Body of pancreas (tissue), 4 donors: Measurements from ENCODE around the gene GP1BB. TPM values are rescaled to one million over a fixed set of nuclear protein-coding genes. Genes with fewer than 3 reads are reported as not detected.

Experiments used
- ATAC-seq: fragments of 150-250 bp; one replicate; pipeline ENCODE4 v1.9.1; 2016
- DNase-seq, 4 donors: peaks; one replicate each; pipeline ENCODE4 v3.0.0-alpha.2; 2019
- H3K27ac ChIP-seq, 4 donors: fragments of 200-600 bp; sonication (generic); 1 replicate in 3 of 4; 2 replicates in 1 of 4; pipeline versions ENCODE4 v1.5.1 to v1.6.1; 2016 to 2019; ENCODE audit warnings: mild to moderate bottlenecking in 1 of 4, mixed read lengths in 1 of 4, moderate library complexity in 1 of 4
- H3K27me3 ChIP-seq, 2 donors: fragments of 200-600 bp; sonication (generic); one replicate each; pipeline ENCODE4 v1.6.0; 2016; ENCODE audit warnings: mild to moderate bottlenecking in 1 of 2
- H3K36me3 ChIP-seq, 2 donors: fragments of 200-600 bp; sonication (generic); replicated peaks in 1 of 2; 2 replicates each; pipeline ENCODE4 v1.5.1; 2016; ENCODE audit warnings: low read depth in 2 of 2; ENCODE audit not compliant: insufficient read depth in 1 of 2
- H3K4me1 ChIP-seq: fragments of 200-600 bp; sonication (generic); one replicate; pipeline ENCODE4 v1.6.0; 2016
- H3K4me3 ChIP-seq, 2 donors: fragments of 200-600 bp; sonication (generic); 1 replicate in 1 of 2; 2 replicates in 1 of 2; pipeline ENCODE4 v1.5.1; 2016 to 2019
- H3K9me3 ChIP-seq, 3 donors: fragments of 200-600 bp; sonication (generic); 1 replicate in 2 of 3; 2 replicates in 1 of 3; pipeline ENCODE4 v1.5.1; 2016
- POLR2A ChIP-seq, 3 donors: fragments of 450-650 bp; IDR thresholded peaks; one replicate each; pipeline ENCODE4 v1.6.1; 2016; ENCODE audit warnings: antibody characterized with exemption in 3 of 3, mild to moderate bottlenecking in 2 of 3
- WGBS, 2 donors: methylation state at CpG; one replicate each; pipeline ENCODE4 v1.1.5; 2017; 5-methylcytosine and 5-hydroxymethylcytosine counted together
- intact Hi-C: fragments of 100-400 bp; cut with DNase I; formaldehyde crosslinking; loops from one replicate; pipeline ENCODE4 v1.15.1; 2023
- total RNA-seq, 2 donors: library from RNA; depleted of rRNA; stranded (reverse); fragments of >200 nt; gene quantifications; one replicate each; pipeline ENCODE4 v1.1.0, GENCODE V29; 2016
- TF ChIP-seq, protein P1 (sequence below), 7 experiments: fragments of 450-650 bp in 4 of 7; fragments of 200-600 bp in 3 of 7; sonication (generic) in 3 of 7; IDR thresholded peaks; one replicate each; pipeline ENCODE4 v1.5.1; 2016 to 2019; ENCODE audit warnings: antibody characterized with exemption in 7 of 7

Gene GP1BB
- total RNA-seq, 2 donors from 2014 or later, result 6.2 to 29.7 TPM

DNA sequence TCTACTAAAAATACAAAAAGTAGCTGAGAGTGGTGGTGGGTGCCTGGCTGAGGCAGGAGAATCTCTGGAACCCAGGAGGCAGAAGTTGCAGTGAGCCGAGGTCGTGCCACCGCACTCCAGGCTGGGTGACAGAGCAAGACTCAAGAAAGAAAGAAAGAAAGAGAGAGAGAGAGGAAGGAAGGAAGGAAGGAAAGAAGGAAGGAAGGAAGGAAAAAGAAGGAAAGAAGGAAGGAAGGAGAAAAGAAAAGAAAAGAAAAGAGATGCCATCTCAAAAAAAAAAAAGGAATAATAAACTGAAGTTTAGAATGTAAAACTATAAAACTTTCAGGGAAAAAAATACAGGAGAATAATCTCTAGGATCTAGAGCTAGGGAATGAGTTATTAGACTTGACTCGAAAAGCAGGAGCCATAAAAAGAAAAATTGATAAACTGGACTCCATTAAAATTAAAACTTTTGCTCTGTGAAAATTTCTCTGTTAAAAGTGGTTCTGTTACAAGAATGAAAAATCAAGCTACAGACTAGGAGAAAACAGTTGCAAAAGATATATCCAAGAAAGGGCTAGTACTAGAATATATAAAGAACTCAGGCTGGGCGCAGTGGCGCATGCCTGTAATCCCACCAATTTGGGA, 22.4 kb upstream of the GP1BB start:
- TF ChIP-seq POLR2A (IDR thresholded peaks at IDR 0.05), result no peak
- TF ChIP-seq, protein P1, sequence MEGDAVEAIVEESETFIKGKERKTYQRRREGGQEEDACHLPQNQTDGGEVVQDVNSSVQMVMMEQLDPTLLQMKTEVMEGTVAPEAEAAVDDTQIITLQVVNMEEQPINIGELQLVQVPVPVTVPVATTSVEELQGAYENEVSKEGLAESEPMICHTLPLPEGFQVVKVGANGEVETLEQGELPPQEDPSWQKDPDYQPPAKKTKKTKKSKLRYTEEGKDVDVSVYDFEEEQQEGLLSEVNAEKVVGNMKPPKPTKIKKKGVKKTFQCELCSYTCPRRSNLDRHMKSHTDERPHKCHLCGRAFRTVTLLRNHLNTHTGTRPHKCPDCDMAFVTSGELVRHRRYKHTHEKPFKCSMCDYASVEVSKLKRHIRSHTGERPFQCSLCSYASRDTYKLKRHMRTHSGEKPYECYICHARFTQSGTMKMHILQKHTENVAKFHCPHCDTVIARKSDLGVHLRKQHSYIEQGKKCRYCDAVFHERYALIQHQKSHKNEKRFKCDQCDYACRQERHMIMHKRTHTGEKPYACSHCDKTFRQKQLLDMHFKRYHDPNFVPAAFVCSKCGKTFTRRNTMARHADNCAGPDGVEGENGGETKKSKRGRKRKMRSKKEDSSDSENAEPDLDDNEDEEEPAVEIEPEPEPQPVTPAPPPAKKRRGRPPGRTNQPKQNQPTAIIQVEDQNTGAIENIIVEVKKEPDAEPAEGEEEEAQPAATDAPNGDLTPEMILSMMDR (IDR thresholded peaks at IDR 0.05), result no peak
- Histone ChIP-seq H3K36me3 (no peaks in the 10 kb centered on the region), H3K27me3 (no peaks in the 10 kb centered on the region), H3K9me3 (no peaks in the 10 kb centered on the region), H3K4me3 (no peak overlapping the region), H3K27ac (no peak overlapping the region), H3K4me1 (no peaks in the 10 kb centered on the region)
- WGBS, 2 donors, result 89 to 91% methylated on average over 6 of the region's 6 CpGs
- ATAC-seq (no peak), DNase-seq (no peak)
- intact Hi-C loops, result no loop called here

DNA sequence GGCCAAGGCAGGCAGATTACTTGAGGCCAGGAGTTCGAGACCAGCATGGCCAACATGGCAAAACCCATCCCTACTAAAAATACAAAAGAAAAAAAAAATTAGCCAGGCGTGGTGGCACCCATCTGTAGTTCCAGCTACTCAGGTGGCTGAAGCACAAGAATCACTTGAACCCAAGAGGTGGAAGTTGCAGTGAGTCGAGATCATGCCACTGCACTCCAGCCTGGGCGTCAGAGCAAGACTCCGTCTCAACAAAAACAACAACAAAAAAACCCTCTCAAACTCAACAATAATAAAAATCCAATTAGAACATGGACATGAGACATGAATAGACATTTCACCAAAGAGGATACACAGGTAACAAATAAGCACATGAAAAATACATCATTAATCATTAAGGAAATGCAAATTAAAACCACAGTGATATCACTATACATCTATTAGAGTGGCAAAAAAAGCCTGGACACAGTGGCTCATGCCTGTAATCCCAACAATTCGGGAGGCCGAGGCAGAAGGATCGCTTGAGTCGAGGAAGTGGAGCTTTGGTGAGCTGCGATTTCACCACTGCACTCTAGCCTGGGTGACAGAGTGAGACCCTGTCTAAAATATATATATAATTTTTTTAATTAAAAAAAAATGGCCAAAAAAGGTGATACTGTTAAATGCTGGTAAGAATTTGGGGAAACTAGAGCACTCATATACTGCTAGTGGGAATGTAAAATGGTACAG, 21.8 kb upstream of the GP1BB start:
- Histone ChIP-seq H3K27me3 (no peaks in the 10 kb centered on the region), H3K4me1 (no peaks in the 10 kb centered on the region), H3K36me3 (no peaks in the 10 kb centered on the region), H3K4me3 (no peak overlapping the region), H3K9me3 (no peaks in the 10 kb centered on the region), H3K27ac (no peak overlapping the region)
- intact Hi-C loops, result no loop called here
- ATAC-seq, result no peak
- no peak for DNase-seq
- TF ChIP-seq POLR2A (IDR thresholded peaks at IDR 0.05), result no peak
- TF ChIP-seq, protein P1 (IDR thresholded peaks at IDR 0.05), result no peak
- WGBS, 2 donors, result 71 to 81% methylated on average over 10 of the region's 10 CpGs

DNA sequence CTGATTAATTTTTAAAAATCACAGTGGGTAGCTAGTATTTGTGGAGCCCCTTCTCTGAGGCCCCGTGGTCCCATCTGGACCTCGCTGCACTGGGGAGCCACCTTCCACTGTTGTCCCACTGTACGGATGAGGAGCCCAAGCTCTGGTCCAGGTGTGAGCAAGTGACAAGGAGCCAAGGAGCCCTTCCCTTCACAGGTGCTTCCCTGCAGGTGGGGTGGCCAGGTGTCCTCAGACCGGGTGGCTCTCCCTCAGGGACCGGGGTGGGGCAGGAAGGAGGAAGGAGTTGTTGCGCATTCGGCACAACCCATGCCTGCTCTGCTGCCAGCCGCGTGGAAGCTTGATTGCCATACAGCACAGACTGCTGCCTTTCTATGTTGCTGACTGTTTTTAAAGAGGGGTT, 19.5 kb upstream of the GP1BB start:
- H3K27ac ChIP-seq, result no peak overlapping the region
- H3K9me3 ChIP-seq, result no peaks in the 10 kb centered on the region
- no peaks in the 10 kb centered on the region for H3K4me1 ChIP-seq
- H3K4me3 ChIP-seq, result no peak overlapping the region
- H3K36me3 ChIP-seq, result no peaks in the 10 kb centered on the region
- no peaks in the 10 kb centered on the region for H3K27me3 ChIP-seq
- WGBS, 2 donors, result 63 to 86% methylated on average over 9 of the region's 9 CpGs
- ATAC-seq (no peak), DNase-seq (no peak)
- intact Hi-C loops, result no loop called here
- TF ChIP-seq, protein P1 (IDR thresholded peaks at IDR 0.05), result no peak
- no peak for TF ChIP-seq POLR2A (IDR thresholded peaks at IDR 0.05)

DNA sequence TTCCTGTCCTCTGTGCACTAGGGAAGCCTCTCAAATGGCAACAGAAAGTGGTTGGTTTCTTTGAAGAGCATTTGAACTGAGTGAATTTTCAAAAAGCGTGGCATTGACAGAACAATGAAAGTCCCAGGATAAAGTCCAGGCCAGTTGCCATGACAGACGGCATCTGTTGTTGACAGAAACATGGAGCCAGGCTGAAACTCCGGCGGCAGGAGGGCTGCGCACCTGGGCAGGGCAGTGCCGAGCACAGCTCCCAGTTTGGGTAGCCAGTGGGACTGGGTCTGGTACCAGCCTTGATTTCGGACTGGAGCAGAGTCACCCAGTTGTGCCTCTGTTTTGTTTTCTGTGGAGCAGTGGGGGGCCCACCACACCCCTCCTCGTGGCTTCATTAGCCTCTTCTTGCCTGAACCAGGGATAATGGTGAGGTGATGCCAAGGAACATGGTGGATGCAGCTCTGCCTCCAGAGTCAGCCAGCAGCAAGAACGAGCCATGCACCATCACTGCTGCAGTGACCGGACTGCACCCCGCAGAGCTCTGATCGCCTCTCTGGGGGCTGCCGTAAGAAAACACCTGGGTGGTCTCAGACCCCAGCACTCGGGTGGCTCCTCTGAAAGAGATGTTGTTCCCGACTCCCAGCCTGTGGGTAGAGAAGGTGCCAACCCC, 18.9 kb upstream of the GP1BB start:
- no peaks in the 10 kb centered on the region for H3K9me3 ChIP-seq
- no peaks in the 10 kb centered on the region for H3K4me1 ChIP-seq
- intact Hi-C loops, result no loop called here
- 56 to 61% methylated on average over 13 to 15 of the region's 15 CpGs for WGBS, 2 donors
- no peak overlapping the region for H3K27ac ChIP-seq
- H3K27me3 ChIP-seq, result no peaks in the 10 kb centered on the region
- H3K4me3 ChIP-seq, result no peak overlapping the region
- DNase-seq, result no peak
- no peak for ATAC-seq
- H3K36me3 ChIP-seq, result no peaks in the 10 kb centered on the region
- TF ChIP-seq POLR2A (IDR thresholded peaks at IDR 0.05), result no peak

DNA sequence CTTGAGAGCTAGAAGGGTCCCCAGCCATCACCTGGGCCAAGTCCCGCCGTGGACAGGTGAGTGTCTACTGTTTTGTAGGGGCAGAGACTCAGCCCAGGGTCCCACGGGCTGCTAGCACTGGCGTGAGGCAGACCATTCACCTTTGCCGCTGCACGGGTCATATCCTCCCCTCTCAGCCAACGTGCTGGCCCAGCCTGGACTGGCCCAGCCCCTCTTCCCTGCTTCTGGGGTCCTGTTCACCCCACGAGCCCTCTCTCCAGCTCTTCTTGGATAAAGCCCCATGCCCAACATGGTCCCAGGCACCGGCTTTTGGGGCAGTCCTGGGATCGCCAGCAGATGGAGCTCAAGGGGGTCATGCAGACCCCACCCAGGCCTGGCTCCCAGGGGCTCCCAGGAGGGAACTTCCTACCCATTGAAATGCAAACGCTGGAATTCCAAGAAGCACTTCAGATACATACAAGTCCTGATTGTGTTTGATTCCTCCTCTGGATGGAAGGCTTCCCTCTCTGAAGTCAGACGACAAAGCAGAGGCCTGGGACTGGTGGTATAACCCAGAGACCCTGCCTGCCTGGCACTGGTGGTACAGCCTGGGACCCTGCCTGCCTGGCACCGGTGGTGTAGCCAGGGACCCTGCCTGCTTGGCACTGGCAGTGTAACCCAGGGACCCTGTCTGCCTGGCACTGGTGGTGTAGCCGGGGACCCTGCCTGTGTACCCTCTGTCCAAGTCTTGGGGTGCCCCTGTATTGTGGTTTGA, 18.0 kb upstream of the GP1BB start:
- DNase-seq (no peak), ATAC-seq (no peak)
- H3K9me3 ChIP-seq, result no peaks in the 10 kb centered on the region
- no peaks in the 10 kb centered on the region for H3K36me3 ChIP-seq
- intact Hi-C loops, result no loop called here
- no peak for TF ChIP-seq POLR2A (IDR thresholded peaks at IDR 0.05)
- TF ChIP-seq, protein P1 (IDR thresholded peaks at IDR 0.05), result no peak
- no peak overlapping the region for H3K4me3 ChIP-seq
- no peak overlapping the region for H3K27ac ChIP-seq
- no peaks in the 10 kb centered on the region for H3K27me3 ChIP-seq
- no peaks in the 10 kb centered on the region for H3K4me1 ChIP-seq
- WGBS, 2 donors, result 56 to 72% methylated on average over 11 to 14 of the region's 14 CpGs
